K562 (cell line): ENCODE results near the gene CSRNP3. TPM values are rescaled to one million over a fixed set of nuclear protein-coding genes. Genes with fewer than 3 reads are reported as not detected.

Experiments used
- ATAC-seq: fragments of 200-7000 bp; cut with Tn5 transposase; 3 replicates; pipeline ENCODE4 v1.9.1; 2020; ENCODE audit warnings: moderate library complexity
- BruUV-seq: library from RNA; stranded (reverse); fragments of 400-500 nt; replicated peaks from 2 replicates; lab custom pipeline; 2021; lab: Mats Ljungman, UMichigan
- CTCF ChIA-PET: fragments of 300-600 bp; formaldehyde crosslinking; extraction: SDS; loops from one replicate; lab custom pipeline; 2021; ENCODE audit warnings: low intra/inter-chr PET ratio; lab: Yijun Ruan, JAX
- POLR2A ChIA-PET: fragments of 300-600, 350-650 bp; sonication (Branson Sonifier 250); formaldehyde crosslinking; extraction: SDS; loops from one replicate; lab custom pipeline; 2021; ENCODE audit warnings: antibody characterized with exemption, inconsistent platforms; lab: Yijun Ruan, JAX
- DNase-seq, 4 experiments: peaks; one replicate each; pipeline versions ENCODE4 v3.0.0 to v3.0.0-alpha.2; 2011 to 2018; ENCODE audit warnings: low spot score in 3 of 4, mixed read lengths in 3 of 4; ENCODE audit errors: extremely low read depth in 1 of 4
- FAIRE-seq: peaks from 2 replicates; lab custom pipeline; 2011; peaks lifted over from hg19 to GRCh38; lab: Jason Lieb, UNC
- H2AFZ ChIP-seq: 2 replicates; pipeline ENCODE4 v1.6.0; 2011; ENCODE audit warnings: low read depth, low read length, control low read depth, inconsistent platforms
- H3K27ac ChIP-seq: fragments of 200-600 bp; 3 replicates; pipeline ENCODE4 v1.8.0; 2011; ENCODE audit warnings: low read depth, mild to moderate bottlenecking, control low read depth, inconsistent platforms, low read length, moderate library complexity, mixed read lengths; ENCODE audit errors: extremely low read depth
- H3K27me3 ChIP-seq, 2 experiments: fragments of 300-600 bp in 1 of 2; 2 replicates in 1 of 2; 3 replicates in 1 of 2; pipeline versions ENCODE4 v1.6.0 to v1.8.0; 2011; ENCODE audit warnings: inconsistent platforms in 2 of 2, low read length in 2 of 2, mild to moderate bottlenecking in 1 of 2, mixed read lengths in 1 of 2, moderate library complexity in 1 of 2; ENCODE audit not compliant: control insufficient read depth in 2 of 2, insufficient read depth in 2 of 2
- H3K36me3 ChIP-seq: fragments of 300-600 bp; 3 replicates; pipeline ENCODE4 v1.8.0; 2011; ENCODE audit warnings: mild to moderate bottlenecking, low read length, inconsistent platforms; ENCODE audit not compliant: control insufficient read depth, insufficient read depth
- H3K4me1 ChIP-seq, 2 experiments: fragments of 200-600 bp in 1 of 2; replicated peaks in 1 of 2; 2 replicates in 1 of 2; 3 replicates in 1 of 2; pipeline versions ENCODE4 v1.5.1 to v1.8.0; 2011; ENCODE audit warnings: inconsistent platforms in 2 of 2, low read length in 2 of 2, mild to moderate bottlenecking in 1 of 2, mixed read lengths in 1 of 2, moderate library complexity in 1 of 2; ENCODE audit not compliant: control insufficient read depth in 2 of 2, insufficient read depth in 2 of 2
- H3K4me2 ChIP-seq: 2 replicates; pipeline ENCODE4 v1.6.1; 2011; ENCODE audit warnings: low read length, control low read depth, inconsistent platforms, mixed read lengths; ENCODE audit not compliant: insufficient read depth
- H3K4me3 ChIP-seq: fragments of 200-600 bp; sonication (generic), shearing (Covaris generic); 2 replicates; pipeline ENCODE4 v1.5.1; 2016; ENCODE audit warnings: control low read depth, inconsistent platforms
- H3K79me2 ChIP-seq: fragments of 200-600 bp; 3 replicates; pipeline ENCODE4 v1.8.0; 2011; ENCODE audit warnings: low read length, inconsistent platforms; ENCODE audit not compliant: control insufficient read depth, insufficient read depth
- H3K9ac ChIP-seq, 2 experiments: 2 replicates each; pipeline versions ENCODE4 v1.6.0 to v1.6.1; 2011; ENCODE audit warnings: low read depth in 2 of 2, low read length in 2 of 2, control low read depth in 1 of 2, inconsistent platforms in 1 of 2, mild to moderate bottlenecking in 1 of 2, mixed read lengths in 1 of 2; ENCODE audit not compliant: insufficient read depth in 1 of 2
- H3K9me1 ChIP-seq: one replicate; pipeline ENCODE4 v1.6.0; 2011; ENCODE audit warnings: inconsistent platforms, mild to moderate bottlenecking, low read length, moderate library complexity; ENCODE audit not compliant: control insufficient read depth, insufficient read depth
- H3K9me3 ChIP-seq: replicated peaks from 2 replicates; pipeline ENCODE4 v1.5.1; 2011; ENCODE audit warnings: low read depth, low read length, inconsistent platforms; ENCODE audit not compliant: control insufficient read depth, insufficient read depth
- H4K20me1 ChIP-seq: replicated peaks from 2 replicates; pipeline ENCODE4 v1.6.1; 2011; ENCODE audit warnings: low read length, inconsistent platforms, mixed read lengths; ENCODE audit not compliant: control insufficient read depth, insufficient read depth
- CBX8 ChIP-seq: fragments of 200-600 bp; sonication (generic); IDR thresholded peaks from 2 replicates; pipeline ENCODE4 v1.6.1; 2012; ENCODE audit warnings: borderline replicate concordance, mixed run types, low read depth, mild to moderate bottlenecking, moderate library complexity, mixed read lengths, low read length, control low read depth, inconsistent platforms; ENCODE audit not compliant: poor library complexity, severe bottlenecking; ENCODE audit errors: extremely low read depth
- ILF3 ChIP-seq: fragments of 450-650 bp; IDR thresholded peaks from 2 replicates; pipeline ENCODE4 v1.6.1; 2018; ENCODE audit warnings: antibody characterized with exemption, mild to moderate bottlenecking, moderate library complexity, borderline replicate concordance
- LCOR ChIP-seq: sonication (generic); formaldehyde crosslinking; IDR thresholded peaks from 2 replicates; pipeline ENCODE4 v1.8.0; 2022; ENCODE audit warnings: mild to moderate bottlenecking, missing genetic modification reagents
- NR4A1 ChIP-seq, 2 experiments: fragments of 250-450 bp in 1 of 2; fragments of 450-650 bp in 1 of 2; sonication (Bioruptor Pico) in 1 of 2; IDR thresholded peaks; 2 replicates each; pipeline versions ENCODE4 v1.4.0 to v1.6.1; 2016 to 2020; ENCODE audit warnings: mild to moderate bottlenecking in 2 of 2, missing compliant biosample characterization in 1 of 2, missing genetic modification characterization in 1 of 2, moderate library complexity in 1 of 2
- RERE ChIP-seq: sonication (generic); formaldehyde crosslinking; IDR thresholded peaks from 2 replicates; pipeline ENCODE4 v1.8.0; 2023; ENCODE audit warnings: missing genetic modification reagents, mild to moderate bottlenecking, borderline replicate concordance
- TFE3 ChIP-seq: fragments of 450-650 bp; formaldehyde crosslinking; IDR thresholded peaks from 2 replicates; pipeline ENCODE4 v1.4.0; 2020; ENCODE audit warnings: mild to moderate bottlenecking, mixed read lengths
- ZNF696 ChIP-seq: fragments of 250-450 bp; sonication (Bioruptor Pico); conservative IDR thresholded peaks from 2 replicates; pipeline ENCODE4 v1.4.0; 2020; ENCODE audit warnings: mild to moderate bottlenecking, moderate library complexity
- WGBS: fragments of 100-300 bp; shearing (Covaris generic); methylation state at CpG from one replicate; pipeline ENCODE4 v1.1.6; 2016; ENCODE audit warnings: low coverage, mixed read lengths; ENCODE audit not compliant: insufficient coverage; ENCODE audit errors: missing lambda C conversion rate; 5-methylcytosine and 5-hydroxymethylcytosine counted together
- in situ Hi-C: fragments of 300-500 bp; cut with MboI; formaldehyde crosslinking; loops from 4 replicates; pipeline ENCODE4 v1.15.0; 2018; ENCODE audit warnings: inconsistent platforms, mixed read lengths
- intact Hi-C: fragments of 100-400 bp; cut with micrococcal nuclease; formaldehyde crosslinking; loops from 2 replicates; pipeline ENCODE4 v1.14.2; 2022
- polyA plus RNA-seq, 8 experiments: library from polyadenylated mRNA; depleted of rRNA in 4 of 8; stranded (reverse) in 5 of 8; unstranded in 3 of 8; fragments of >200 nt; fragmentation: Nextera tagmentation in 2 of 8; fragmentation: Illumina TruSeq in 1 of 8; extraction: Ambion mirVana in 2 of 8; extraction: Trizol in 1 of 8; gene quantifications; 2 replicates each; pipeline versions ENCODE4 v1.2.1 to v1.2.3, GENCODE V29; 2011 to 2014; ENCODE audit warnings: inconsistent platforms in 1 of 8, missing spikeins in 1 of 8
- total RNA-seq, 7 experiments: library from RNA; depleted of rRNA in 6 of 7; stranded (reverse); fragments of >200 nt in 6 of 7; fragmentation: Illumina TruSeq in 2 of 7; extraction: Trizol in 2 of 7; gene quantifications; 2 replicates each; pipeline versions ENCODE4 v1.2.1 to v1.2.3, GENCODE V29; 2011 to 2021; ENCODE audit warnings: low replicate concordance in 1 of 7

CSRNP3 gene
- total and polyA plus RNA-seq, 9 of the 15 experiments (the other 6 are each of a cell fraction or from before 2014, with no cell fraction given) = not detected

GRCh38 chr2:165584126-165584654 is 114.7 kb downstream of the CSRNP3 start:
- FAIRE-seq (no peak), DNase-seq (no peak), ATAC-seq (no peak)
- H3K36me3 ChIP-seq = no peaks in the 10 kb centered on the region
- H3K4me1 ChIP-seq = no peaks in the 10 kb centered on the region
- no TSS peak for BruUV-seq
- H3K9me1 ChIP-seq = no peaks in the 10 kb centered on the region
- TF ChIP-seq NR4A1 (CRISPR knock-in tag; IDR thresholded peaks at IDR 0.05) = no peak
- no peak for TF ChIP-seq NR4A1 (tag; IDR thresholded peaks at IDR 0.05)
- 0 out of 2 replicates have a peak, but pooled peaks have one; percentile 10 for TF ChIP-seq TFE3 (CRISPR knock-in tag)
- 3% methylated on average over 3 of the region's 3 CpGs for WGBS
- ChIA-PET POLR2A (no interaction called here), CTCF (no interaction called here)
- H3K9ac ChIP-seq = no peak overlapping the region
- H3K27ac ChIP-seq = no peak overlapping the region
- in situ Hi-C loops = no loop called here
- H3K4me3 ChIP-seq = no peak overlapping the region
- H3K79me2 ChIP-seq = no peaks in the 10 kb centered on the region
- no peaks in the 10 kb centered on the region for H3K27me3 ChIP-seq
- no peak overlapping the region for H2AFZ ChIP-seq
- intact Hi-C loops = no loop called here
- no peaks in the 10 kb centered on the region for H3K9me3 ChIP-seq
- no peaks in the 10 kb centered on the region for H4K20me1 ChIP-seq
- H3K4me2 ChIP-seq = no peak overlapping the region

- CTCF ChIA-PET = no interaction called here
- DNase-seq (no peak), ATAC-seq (no peak), FAIRE-seq (no peak)
- Histone ChIP-seq H3K27ac (no peak overlapping the region), H3K4me3 (no peak overlapping the region), H3K79me2 (no peaks in the 10 kb centered on the region), H3K9me3 (peaks cover 2% of the 10 kb centered on the region; the same call in 1 of the 2 replicates), H3K4me2 (no peak overlapping the region), H3K9ac (no peak overlapping the region), H3K9me1 (no peaks in the 10 kb centered on the region), H3K36me3 (no peaks in the 10 kb centered on the region), H2AFZ (no peak overlapping the region), H3K4me1 (no peaks in the 10 kb centered on the region), H3K27me3 (no peaks in the 10 kb centered on the region), H4K20me1 (no peaks in the 10 kb centered on the region)
- TF ChIP-seq RERE (CRISPR knock-in tag) (no peak), ILF3 (no peak), CBX8 (no peak), ZNF696 (CRISPR knock-in tag) (no peak), LCOR (CRISPR knock-in tag) (no peak)
- POLR2A ChIA-PET = no interaction called here
- no TSS peak for BruUV-seq
- in situ Hi-C loops = no loop called here
- intact Hi-C loops = no loop called here
- 2% methylated on average over 3 of the region's 3 CpGs for WGBS
These were observed 116.5 kb downstream of the CSRNP3 start for GRCh38 chr2:165586019-165586418.
